H1 (cell line): ENCODE measurements around the gene CRISPLD2. TPM values are rescaled to one million over a fixed set of nuclear protein-coding genes. Genes with fewer than 3 reads are reported as not detected.

Experiments used
- CTBP2 ChIP-seq: IDR thresholded peaks from 2 replicates; pipeline ENCODE4 v1.7.0; 2011; ENCODE audit warnings: borderline replicate concordance, mild to moderate bottlenecking, moderate library complexity, mixed read lengths, low read length; ENCODE audit not compliant: insufficient read depth, insufficient read length
- GABPA ChIP-seq: IDR thresholded peaks from 2 replicates; pipeline ENCODE4 v1.6.1; 2011; ENCODE audit warnings: mild to moderate bottlenecking, low read length, moderate library complexity, borderline replicate concordance; ENCODE audit not compliant: insufficient read depth
- SAP30 ChIP-seq: fragments of 300-600 bp; sonication (generic); IDR thresholded peaks from 2 replicates; pipeline ENCODE4 v1.7.1; 2012; ENCODE audit warnings: low read length, moderate library complexity, mild to moderate bottlenecking, inconsistent platforms; ENCODE audit not compliant: insufficient read depth, insufficient replicate concordance
- polyA plus RNA-seq, 7 experiments: library from polyadenylated mRNA; depleted of rRNA in 3 of 7; stranded (reverse) in 5 of 7; unstranded in 2 of 7; fragments of >200 nt in 5 of 7; fragments of 200-250 nt in 2 of 7; gene quantifications; 1 replicate in 5 of 7; 2 replicates in 1 of 7; 4 replicates in 1 of 7; pipeline versions ENCODE4 v1.2.1 to v1.2.3, GENCODE V29; 2011 to 2013; ENCODE audit warnings: missing spikeins in 2 of 7, mixed read lengths in 2 of 7
- total RNA-seq: library from RNA; stranded (reverse); fragmentation: NEBNext Ultra II Directional; extraction: Animal tissue kit (Norgen Biotek cat#: 25700); gene quantifications from 2 replicates; pipeline ENCODE4 v1.2.1, GENCODE V29; 2021
- TF ChIP-seq, protein P1 (sequence below): IDR thresholded peaks from 2 replicates; pipeline ENCODE4 v1.6.1; 2012; ENCODE audit warnings: inconsistent platforms

Gene CRISPLD2
- total and polyA plus RNA-seq, 2 of the 8 experiments (the other 6 are each of a cell fraction or from before 2014, with no cell fraction given) = 2.7 to 5.1 TPM

DNA sequence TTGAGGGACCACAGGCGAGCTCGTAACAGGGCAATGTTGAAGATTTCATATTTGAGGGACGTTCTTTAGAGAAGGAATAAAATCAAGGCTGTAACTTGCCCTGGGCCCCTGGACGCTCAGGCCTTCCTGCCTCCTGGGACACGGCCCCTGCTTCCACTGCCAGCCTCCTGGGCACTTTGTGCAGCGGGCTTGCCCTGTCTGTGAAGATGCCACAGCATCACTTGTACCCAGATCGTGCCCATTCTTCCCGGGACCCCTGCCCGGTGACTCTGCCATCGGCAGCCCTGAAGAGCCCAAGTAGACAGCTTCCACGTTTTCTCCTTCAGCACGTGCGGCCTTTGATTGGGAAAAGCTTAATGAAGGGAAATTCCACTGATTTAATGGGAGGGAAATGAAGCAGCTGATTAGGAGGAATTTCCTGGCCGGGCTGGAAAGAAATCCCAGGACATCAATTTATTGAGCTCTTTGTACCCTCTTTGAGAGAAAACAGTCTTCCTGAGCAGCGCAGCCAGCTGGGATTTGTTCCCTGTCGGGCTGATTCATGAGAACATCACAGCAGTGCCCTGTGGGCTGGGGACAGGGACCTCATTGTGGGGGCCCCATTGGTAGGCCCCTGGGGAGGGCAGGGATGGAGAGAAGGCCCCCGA is 71.5 kb downstream of the CRISPLD2 start (continued):
- no peak for TF ChIP-seq CTBP2
- no peak for TF ChIP-seq SAP30
- no peak for TF ChIP-seq GABPA
- TF ChIP-seq, protein P1, sequence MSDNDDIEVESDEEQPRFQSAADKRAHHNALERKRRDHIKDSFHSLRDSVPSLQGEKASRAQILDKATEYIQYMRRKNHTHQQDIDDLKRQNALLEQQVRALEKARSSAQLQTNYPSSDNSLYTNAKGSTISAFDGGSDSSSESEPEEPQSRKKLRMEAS = no peak
- TF ChIP-seq, all 59 proteins: peak for 0
